GM21619 (cell line): ENCODE data around the gene APOLD1.
"Not testable (repeated sequence)": the region's sequence is repeated elsewhere in the genome, so short reads cannot be mapped to it uniquely, and the experiment has no call there.

Experiments
- ATAC-seq: cut with Tn5 transposase; IDR thresholded peaks from one replicate; pipeline ENCODE4 v1.9.1; 2021; ENCODE audit not compliant: unreplicated experiment

APOLD1 gene

GRCh38 chr12:12786351-12786705 lies 869 bp downstream of the APOLD1 start:
- ATAC-seq, result peak; percentile 10

- ATAC-seq, result peak; percentile 74
Observed at GRCh38 chr12:12786706-12787601, 1.5 kb downstream of the APOLD1 start.

GRCh38 chr12:12788131-12788530 lies 2.7 kb downstream of the APOLD1 start:
- ATAC-seq, result no peak

- ATAC-seq, result peak; percentile 58
Observed at GRCh38 chr12:12788675-12789368, 3.4 kb downstream of the APOLD1 start.

GRCh38 chr12:12790956-12791355 lies 5.5 kb downstream of the APOLD1 start:
- ATAC-seq, result no peak

GRCh38 chr12:12791756-12792369 lies 6.4 kb downstream of the APOLD1 start:
- ATAC-seq, result no peak

GRCh38 chr12:12792421-12792820 lies 7.0 kb downstream of the APOLD1 start:
- no peak for ATAC-seq

- ATAC-seq, result no peak
Observed at GRCh38 chr12:12794686-12795085, 9.2 kb downstream of the APOLD1 start.

- ATAC-seq, result no peak
Observed at GRCh38 chr12:12796171-12796570, 10.7 kb downstream of the APOLD1 start.

GRCh38 chr12:12796928-12797793 lies 11.7 kb downstream of the APOLD1 start:
- no peak for ATAC-seq

GRCh38 chr12:12797794-12798152 lies 12.3 kb downstream of the APOLD1 start:
- no peak for ATAC-seq

- no peak for ATAC-seq
Observed at GRCh38 chr12:12798480-12798879, 13.0 kb downstream of the APOLD1 start.

GRCh38 chr12:12799163-12799920 lies 13.9 kb downstream of the APOLD1 start:
- no peak for ATAC-seq

- no peak for ATAC-seq
Observed at GRCh38 chr12:12800406-12801180, 15.1 kb downstream of the APOLD1 start.

GRCh38 chr12:12801656-12802055 lies 16.2 kb downstream of the APOLD1 start:
- ATAC-seq, result not testable (repeated sequence)

- peak; percentile 69 for ATAC-seq
Observed at GRCh38 chr12:12803186-12803585, 17.7 kb downstream of the APOLD1 start.

GRCh38 chr12:12804011-12804410 lies 18.6 kb downstream of the APOLD1 start:
- ATAC-seq, result no peak

GRCh38 chr12:12804432-12804886 lies 19.0 kb downstream of the APOLD1 start:
- no peak for ATAC-seq

- ATAC-seq, result no peak
Observed at GRCh38 chr12:12806784-12807516, 21.5 kb downstream of the APOLD1 start.
